ENCODE results near the gene FBXL12.
"Not testable (repeated sequence)": the region's sequence is repeated elsewhere in the genome, so short reads cannot be mapped to it uniquely, and the experiment has no call there.

The FBXL12 gene

DNA sequence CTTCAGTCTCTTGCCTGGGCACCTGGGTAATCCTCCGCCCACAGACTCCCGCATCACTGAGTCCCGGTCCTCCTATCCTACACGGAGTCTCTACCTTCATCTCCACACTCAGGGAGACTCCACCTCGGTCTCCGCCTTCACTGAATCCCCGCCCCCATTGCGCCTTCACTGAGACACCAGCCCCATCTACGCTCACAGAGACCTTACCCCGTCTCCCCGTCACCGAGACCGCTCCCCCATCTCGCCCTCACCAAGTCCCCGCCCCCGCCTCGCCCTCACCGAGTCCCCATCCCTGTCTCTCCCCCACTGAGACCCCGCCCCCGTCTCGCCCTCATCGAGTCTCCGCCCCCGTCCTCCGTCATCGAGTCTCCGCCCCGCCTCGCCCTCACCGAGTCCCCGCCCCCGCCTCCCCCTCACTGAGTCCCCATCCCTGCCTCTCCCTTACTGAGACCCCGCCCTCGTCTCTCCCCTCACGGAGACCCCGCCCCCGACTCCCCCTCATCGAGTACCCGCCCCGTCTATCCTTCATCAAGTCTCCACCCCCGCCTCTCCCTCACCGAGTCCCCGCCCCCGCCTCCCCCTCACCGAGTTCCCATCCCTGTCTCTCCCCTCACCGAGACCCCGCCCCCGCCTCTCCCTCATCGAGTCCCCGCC, 27.2 kb downstream of the FBXL12 start:
- DNase-seq = peak; percentile 91

DNA sequence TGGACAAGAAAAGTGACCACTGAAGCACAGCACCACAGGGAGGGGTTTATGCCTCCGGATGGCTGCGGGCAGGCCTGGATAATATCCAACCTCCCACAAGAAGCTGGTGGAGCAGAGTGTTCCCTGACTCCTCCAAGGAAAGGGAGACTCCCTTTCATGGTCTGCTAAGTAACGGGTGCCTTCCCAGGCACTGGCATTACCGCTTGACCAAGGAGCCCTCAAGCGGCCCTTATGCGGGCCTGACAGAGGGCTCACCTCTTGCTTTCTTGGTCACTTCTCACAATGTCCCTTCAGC, 27.9 kb downstream of the FBXL12 start:
- DNase-seq = not testable (repeated sequence)

DNA sequence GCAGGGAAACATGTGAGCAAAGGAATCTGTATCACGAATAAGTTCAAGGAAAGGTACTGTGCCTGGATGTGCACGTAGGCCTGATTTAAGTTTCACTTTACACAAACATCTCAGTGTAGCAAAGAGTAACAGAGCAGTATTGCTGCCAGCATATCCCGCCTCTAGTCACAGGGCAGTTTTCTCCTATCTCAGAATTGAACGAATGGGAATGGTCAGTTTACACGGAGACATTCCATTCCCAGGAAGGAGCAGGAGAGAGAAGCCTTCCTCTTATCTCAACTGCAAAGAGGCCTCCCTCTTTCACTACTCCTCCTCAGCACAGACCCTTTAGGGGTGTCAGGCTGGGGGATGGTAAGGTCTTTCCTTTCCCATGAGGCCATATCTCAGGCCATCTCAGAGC, 29.3 kb downstream of the FBXL12 start:
- not testable (repeated sequence) for DNase-seq

DNA sequence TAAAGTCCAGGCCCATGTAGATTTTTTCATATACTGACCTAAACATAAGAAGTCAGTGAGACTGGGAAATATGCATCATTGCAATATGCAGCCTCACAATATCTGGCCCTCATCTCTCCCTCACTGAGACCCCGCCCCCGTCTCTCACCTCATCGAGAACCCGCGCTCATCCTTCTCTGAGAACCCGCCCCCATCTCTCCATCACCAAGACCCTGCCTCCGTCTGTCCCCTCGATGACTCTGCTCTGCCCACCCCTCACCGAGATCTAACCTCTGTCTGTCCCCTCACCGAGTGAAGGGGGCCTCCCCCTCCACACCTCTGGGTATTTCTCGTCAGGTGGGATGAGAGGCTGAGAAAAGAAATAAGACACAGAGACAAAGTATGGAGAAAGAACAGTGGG, 29.8 kb downstream of the FBXL12 start:
- no peak for DNase-seq

DNA sequence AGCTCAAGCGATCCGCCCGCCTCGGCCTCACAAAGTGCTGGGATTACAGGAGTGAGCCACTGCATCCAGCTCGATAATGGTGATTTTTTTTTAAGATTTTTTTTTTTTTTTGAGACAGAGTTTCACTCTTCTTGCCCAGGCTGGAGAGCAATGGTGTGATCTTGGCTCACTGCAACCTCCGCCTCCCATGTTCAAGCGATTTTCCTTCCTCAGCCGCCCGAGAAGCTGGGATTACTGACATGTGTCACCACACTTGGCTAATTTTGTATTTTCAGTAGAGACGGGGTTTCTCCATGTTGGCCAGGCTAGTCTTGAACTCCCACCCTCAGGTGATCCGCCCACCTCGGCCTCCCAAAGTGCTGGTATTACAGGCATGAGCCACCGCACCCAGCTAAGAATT, 30.3 kb downstream of the FBXL12 start:
- not testable (repeated sequence) for DNase-seq

DNA sequence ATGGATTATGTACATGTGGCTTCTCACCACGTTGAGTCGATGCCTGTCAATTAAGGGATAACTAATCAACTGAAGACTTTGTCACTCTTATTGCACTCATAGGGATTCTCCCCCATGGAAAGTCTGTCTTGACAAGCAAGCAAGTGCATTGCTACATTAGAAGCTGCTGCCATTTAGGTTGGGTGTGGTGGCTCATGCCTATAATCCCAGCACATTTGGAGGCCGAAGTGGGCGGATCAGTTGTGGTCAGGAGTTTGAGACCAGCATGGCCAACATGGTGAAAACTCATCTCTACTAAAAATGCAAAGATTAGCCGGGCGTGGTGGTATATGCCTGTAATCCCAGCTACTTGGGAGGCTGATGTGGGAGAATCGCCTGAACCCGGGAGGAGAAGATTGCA, 32.1 kb downstream of the FBXL12 start:
- no peak for DNase-seq

DNA sequence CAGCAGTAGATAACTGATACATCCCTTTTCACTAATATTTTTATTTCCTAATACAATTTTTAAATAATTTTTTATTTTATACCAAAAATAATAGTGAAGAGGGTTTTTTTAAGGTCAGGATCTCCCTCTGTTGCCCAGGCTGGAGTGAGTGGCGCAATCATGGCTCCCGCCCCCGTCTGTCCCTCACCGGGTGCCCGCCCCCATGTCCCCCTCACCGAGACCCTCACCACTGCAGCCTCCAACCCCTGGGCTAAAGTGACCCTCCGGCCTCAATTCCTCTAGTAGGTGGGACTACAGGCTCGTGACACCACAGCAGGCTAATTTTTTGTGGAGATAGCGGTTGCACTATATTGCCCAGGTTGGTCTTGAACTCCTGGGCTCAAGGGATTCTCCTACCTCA, 32.5 kb downstream of the FBXL12 start:
- DNase-seq = no peak

DNA sequence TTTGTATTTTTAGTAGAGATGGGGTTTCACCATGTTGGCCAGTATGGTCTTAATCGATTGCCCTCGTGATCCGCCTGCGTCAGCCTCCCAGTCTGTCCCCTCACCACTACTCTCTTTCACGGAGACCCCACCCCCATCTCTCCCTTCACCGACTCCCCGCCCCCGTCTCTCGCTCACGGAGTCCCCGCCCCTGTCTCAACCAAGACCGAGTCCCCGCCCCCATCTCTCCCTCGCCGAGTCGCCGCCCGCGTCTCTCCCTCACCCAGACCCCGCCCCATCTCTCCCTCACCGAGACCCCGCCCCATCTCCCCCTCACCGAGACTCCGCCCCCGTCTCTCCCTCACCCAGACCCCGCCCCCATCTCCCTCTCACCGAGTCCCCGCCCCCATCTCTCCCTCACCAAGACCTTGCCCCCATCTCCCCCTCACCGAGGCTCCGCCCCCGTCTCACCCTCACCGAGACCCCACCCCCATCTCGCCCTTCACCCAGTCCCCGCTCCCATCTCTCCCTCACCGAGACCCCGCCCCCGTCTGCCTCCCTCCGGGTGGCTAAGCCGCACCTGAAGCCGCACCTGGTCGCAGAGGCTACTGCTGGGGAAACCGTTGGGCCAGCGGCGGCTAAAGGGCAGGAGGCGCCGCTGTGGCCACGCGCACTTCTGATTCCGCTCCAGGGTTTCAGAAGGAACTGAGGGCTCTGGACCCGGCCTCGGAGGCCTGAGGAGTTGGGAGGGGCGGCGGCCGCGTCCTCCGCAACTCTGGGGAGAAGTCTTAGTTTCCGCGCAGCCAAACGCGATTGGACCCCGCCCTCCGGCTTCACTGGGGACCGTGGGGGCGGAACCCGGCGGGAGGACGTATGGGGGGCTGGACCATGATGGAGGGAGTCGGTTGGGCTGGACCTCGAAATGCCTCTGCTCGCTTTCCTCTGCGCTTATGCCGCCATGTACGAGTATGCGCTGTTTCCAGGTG, 33.2 kb downstream of the FBXL12 start:
- DNase-seq = peak; percentile 94

DNA sequence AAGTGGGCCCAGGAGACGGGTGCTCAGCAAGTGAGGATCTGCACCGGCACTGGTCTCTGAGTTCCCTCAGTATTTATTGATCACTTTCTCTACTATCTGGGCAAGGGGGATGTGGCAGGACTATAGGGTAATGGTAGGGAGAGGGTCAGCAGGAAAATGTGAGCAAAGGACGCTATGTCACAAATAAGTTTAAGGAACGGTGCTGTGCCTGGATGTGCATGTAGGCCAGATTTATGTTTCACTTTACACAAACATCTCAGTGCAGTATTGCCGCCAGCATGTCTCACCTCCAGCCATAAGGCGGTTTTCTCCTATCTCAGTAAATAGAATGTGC, 34.7 kb downstream of the FBXL12 start:
- DNase-seq = not testable (repeated sequence)

DNA sequence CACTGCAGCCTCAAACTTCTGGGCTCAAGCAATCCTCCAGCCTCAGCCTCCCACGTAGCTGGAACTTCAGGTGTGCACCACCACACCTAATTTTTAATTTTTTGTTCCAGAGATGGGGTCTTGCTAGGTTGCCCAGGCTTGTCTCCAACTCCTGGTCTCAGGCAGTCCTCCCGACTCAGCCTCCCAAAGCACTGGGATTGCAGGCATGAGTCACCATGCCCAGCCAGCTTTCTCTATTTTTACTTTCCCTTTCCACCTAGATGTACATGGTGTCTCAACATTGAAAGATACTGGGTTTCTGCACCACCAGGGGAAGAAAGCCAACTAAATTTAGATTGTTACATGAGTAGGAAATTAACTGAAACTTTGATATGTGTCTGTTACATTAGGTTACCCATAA, 36.5 kb downstream of the FBXL12 start:
- no peak for DNase-seq

DNA sequence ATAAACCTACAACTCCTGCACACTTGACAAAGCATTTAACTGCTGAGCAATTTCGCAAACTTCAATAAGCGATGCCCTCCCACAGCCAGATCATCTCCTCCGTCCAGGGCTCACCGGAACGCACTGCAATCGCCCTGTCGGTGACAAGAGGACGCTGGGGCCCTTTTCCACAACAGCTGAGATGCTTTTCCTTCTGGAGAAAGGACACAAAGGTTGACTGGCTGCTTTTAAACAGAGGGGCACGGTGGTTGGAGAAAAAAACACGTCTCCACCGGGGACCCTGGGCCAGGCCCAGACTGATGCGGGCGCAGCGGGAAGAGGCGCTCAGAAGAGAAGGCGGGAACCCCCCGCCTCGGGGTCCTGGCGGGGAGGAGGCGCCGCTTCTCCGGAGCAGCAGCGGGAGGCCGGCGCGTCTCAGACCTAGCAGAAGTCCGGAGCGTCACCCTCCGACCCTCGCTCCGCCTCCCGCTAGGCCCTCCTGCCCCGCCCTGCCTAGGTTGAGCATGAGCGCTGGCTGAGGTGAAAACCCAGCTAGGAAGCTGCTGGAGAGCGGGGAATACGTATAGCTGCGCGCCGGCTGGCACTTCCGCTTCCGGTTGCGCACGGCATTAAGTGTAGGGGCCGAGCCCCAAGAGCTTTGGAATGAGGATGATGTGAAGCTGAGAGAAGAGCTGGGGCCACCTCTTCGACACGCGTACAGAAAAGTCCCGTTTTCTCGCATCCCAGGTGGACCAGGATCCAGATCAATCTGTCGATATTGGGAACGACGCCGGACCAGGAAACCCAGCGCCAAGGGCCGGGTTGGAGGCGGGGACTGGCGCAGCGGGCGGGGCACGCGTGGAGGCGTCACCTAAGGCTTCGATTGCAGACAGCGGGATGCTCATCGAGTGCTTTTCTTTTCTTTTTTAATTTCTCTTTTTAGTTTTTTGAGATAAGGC, 50.4 kb downstream of the FBXL12 start, which contains the start of gene ZNF846:
ZNF846 (minus strand) TSS at position 564 of the 938 bp plus-strand sequence. CDS start 3,788 bp downstream, outside the sequence.
- peak; percentile 96 for DNase-seq

Measured in hematopoietic multipotent progenitor cell treated with erythropoietin and hydrocortisone succinate and interleukin-3 and kit ligand, for 8 days (in vitro differentiated cells).